Stomach (tissue), 9 donors: ENCODE measurements around the gene FXYD3. TPM values are rescaled to one million over a fixed set of nuclear protein-coding genes. Genes with fewer than 3 reads are reported as not detected.

Source experiments
- DNase-seq, 2 donors: peaks; one replicate each; pipeline versions ENCODE4 v3.0.0 to v3.0.0-alpha.2; 2013 to 2019
- H3K27ac ChIP-seq, 5 donors: fragments of 200-600 bp in 4 of 5; sonication (generic) in 4 of 5; one replicate each; pipeline ENCODE4 v1.5.1; 2013 to 2019; ENCODE audit warnings: mild to moderate bottlenecking in 1 of 5, moderate library complexity in 1 of 5
- H3K27me3 ChIP-seq, 3 donors: fragments of 200-600 bp; sonication (generic); one replicate each; pipeline ENCODE4 v1.5.1; 2017 to 2019; ENCODE audit warnings: mixed run types in 1 of 3
- H3K36me3 ChIP-seq, 4 donors: fragments of 200-600 bp; sonication (generic); 1 replicate in 3 of 4; 2 replicates in 1 of 4; pipeline ENCODE4 v1.5.1; 2016 to 2019
- H3K4me1 ChIP-seq, 4 donors: fragments of 200-600 bp; sonication (generic); one replicate each; pipeline ENCODE4 v1.5.1; 2016 to 2019
- H3K4me3 ChIP-seq, 4 donors: fragments of 200-600 bp; sonication (generic) in 3 of 4; one replicate each; pipeline ENCODE4 v1.5.1; 2016 to 2019; ENCODE audit warnings: mild to moderate bottlenecking in 1 of 4
- H3K9me3 ChIP-seq, 4 donors: fragments of 200-600 bp; sonication (generic); one replicate each; pipeline ENCODE4 v1.5.1; 2016 to 2019
- CTCF ChIP-seq, 7 experiments: fragments of 450-650 bp in 4 of 7; fragments of 200-600 bp in 3 of 7; sonication (generic) in 3 of 7; IDR thresholded peaks; one replicate each; pipeline ENCODE4 v1.5.1; 2016 to 2019; ENCODE audit warnings: antibody characterized with exemption in 7 of 7, control low read depth in 2 of 7, mild to moderate bottlenecking in 1 of 7
- EP300 ChIP-seq: sonication (generic); formaldehyde crosslinking; IDR thresholded peaks from one replicate; pipeline ENCODE4 v1.6.1; 2017; ENCODE audit warnings: antibody characterized with exemption
- POLR2A ChIP-seq, 4 donors: fragments of 450-650 bp; IDR thresholded peaks; one replicate each; pipeline ENCODE4 v1.6.1; 2016; ENCODE audit warnings: antibody characterized with exemption in 4 of 4, control low read depth in 2 of 4, mild to moderate bottlenecking in 1 of 4, moderate library complexity in 1 of 4
- POLR2AphosphoS5 ChIP-seq, 3 donors: sonication (generic); formaldehyde crosslinking; IDR thresholded peaks; one replicate each; pipeline ENCODE4 v1.6.1; 2016; ENCODE audit warnings: antibody characterized with exemption in 3 of 3
- WGBS, 5 donors: extraction: QIAGEN DNeasy Blood & Tissue Kit in 3 of 5; methylation state at CpG; one replicate each; pipeline versions ENCODE4 v1.1.5 to v1.1.7; 2013 to 2018; 5-methylcytosine and 5-hydroxymethylcytosine counted together
- intact Hi-C: fragments of 100-400 bp; cut with DNase I; formaldehyde crosslinking; loops from one replicate; pipeline ENCODE4 v1.15.1; 2023; ENCODE audit warnings: low total_unique reads
- polyA plus RNA-seq, 3 donors: library from polyadenylated mRNA; stranded (reverse); fragments of 200-250 nt; gene quantifications; one replicate each; pipeline ENCODE4 v1.2.3, GENCODE V29; 2013
- total RNA-seq, 5 donors: library from RNA; depleted of rRNA; stranded (reverse); fragments of >200 nt; gene quantifications; one replicate each; pipeline versions ENCODE4 v1.1.0 to v1.2.3, GENCODE V29; 2014 to 2016
- donor health status: healthy with polysubstance abuse.
- donor health status: Bipolar disorder and iron deficiency.
- donor health status: healthy.

FXYD3 gene
- total and polyA plus RNA-seq, 8 donors = 84.8 to 800 (median 441) TPM

GRCh38 chr19:35105411-35106290 lies 10.0 kb upstream of the FXYD3 start:
- 78 to 92% (median 87%) methylated on average over 27 to 30 of the region's 30 CpGs for WGBS, 5 donors
- Histone ChIP-seq H3K27ac (peak overlapping the region in 2 of 5 donors; percentile 70 to 72), H3K9me3 (no peaks in the 10 kb centered on the region), H3K27me3 (peaks cover 0 to 5% (median 0%) of the 10 kb centered on the region in 3 donors), H3K4me1 (peaks cover 0 to 18% (median 10%) of the 10 kb centered on the region in 4 donors), H3K4me3 (no peak overlapping the region), H3K36me3 (no peaks in the 10 kb centered on the region)
- intact Hi-C loops = no loop called here
- no peak for DNase-seq
- TF ChIP-seq POLR2AphosphoS5 (IDR thresholded peaks at IDR 0.05) (no peak), EP300 (no peak), POLR2A (IDR thresholded peaks at IDR 0.05) (no peak), CTCF (IDR thresholded peaks at IDR 0.05) (no peak)

- no peak for DNase-seq
- H3K4me3 ChIP-seq = no peak overlapping the region
- no peak for TF ChIP-seq POLR2AphosphoS5 (IDR thresholded peaks at IDR 0.05)
- TF ChIP-seq EP300 = no peak
- no peak for TF ChIP-seq POLR2A (IDR thresholded peaks at IDR 0.05)
- no peak for TF ChIP-seq CTCF (IDR thresholded peaks at IDR 0.05)
- H3K27ac ChIP-seq = peak overlapping the region in 2 of 5 donors; percentile 70 to 72
- no peaks in the 10 kb centered on the region for H3K36me3 ChIP-seq
- peaks cover 0 to 9% (median 0%) of the 10 kb centered on the region in 3 donors for H3K27me3 ChIP-seq
- H3K9me3 ChIP-seq = no peaks in the 10 kb centered on the region
- 85 to 98% (median 92%) methylated on average over 6 to 9 of the region's 9 CpGs for WGBS, 5 donors
- intact Hi-C loops = no loop called here
- peaks cover 0 to 18% (median 10%) of the 10 kb centered on the region in 4 donors for H3K4me1 ChIP-seq
These were observed 9.4 kb upstream of the FXYD3 start for GRCh38 chr19:35106291-35106583.

- peaks cover 0 to 15% (median 0%) of the 10 kb centered on the region in 3 donors for H3K27me3 ChIP-seq
- no peak for TF ChIP-seq POLR2A (IDR thresholded peaks at IDR 0.05)
- TF ChIP-seq CTCF (IDR thresholded peaks at IDR 0.05) = no peak
- TF ChIP-seq POLR2AphosphoS5 (IDR thresholded peaks at IDR 0.05) = no peak
- TF ChIP-seq EP300 = no peak
- H3K36me3 ChIP-seq = no peaks in the 10 kb centered on the region
- 40 to 88% (median 46%) methylated on average over 1 to 2 of the region's 2 CpGs for WGBS, 5 donors
- H3K4me1 ChIP-seq = peaks cover 0 to 18% (median 10%) of the 10 kb centered on the region in 4 donors
- H3K4me3 ChIP-seq = no peak overlapping the region
- intact Hi-C loops = no loop called here
- no peaks in the 10 kb centered on the region for H3K9me3 ChIP-seq
- peak overlapping the region; percentile 10 to 72 (median 24) for H3K27ac ChIP-seq
- no peak for DNase-seq
These were observed 8.6 kb upstream of the FXYD3 start for GRCh38 chr19:35106898-35107541.

GRCh38 chr19:35107545-35107944 lies 8.1 kb upstream of the FXYD3 start:
- DNase-seq = peak; percentile 72 to 91
- Histone ChIP-seq H3K27me3 (peaks cover 0 to 15% (median 0%) of the 10 kb centered on the region in 3 donors), H3K36me3 (no peaks in the 10 kb centered on the region), H3K27ac (peak overlapping the region in 4 of 5 donors; percentile 10 to 72 (median 63)), H3K4me3 (no peak overlapping the region), H3K4me1 (peaks cover 0 to 18% (median 10%) of the 10 kb centered on the region in 4 donors), H3K9me3 (no peaks in the 10 kb centered on the region)
- WGBS, 5 donors = 9 to 18% (median 13%) methylated on average over 5 of the region's 5 CpGs
- intact Hi-C loops = no loop called here
- no peak for TF ChIP-seq EP300
- no peak for TF ChIP-seq CTCF (IDR thresholded peaks at IDR 0.05)
- TF ChIP-seq POLR2AphosphoS5 (IDR thresholded peaks at IDR 0.05) = peak in 2 of 3 donors; percentile 49 to 65
- TF ChIP-seq POLR2A (IDR thresholded peaks at IDR 0.05) = no peak
